Bronchial epithelial cell (primary cell): ENCODE data around the gene NPAT. TPM values are rescaled to one million over a fixed set of nuclear protein-coding genes. Genes with fewer than 3 reads are reported as not detected.

Experiments used
- DNase-seq: peaks from one replicate; pipeline ENCODE4 v3.0.0-alpha.2; 2010; ENCODE audit warnings: low read depth
- FAIRE-seq: peaks from 2 replicates; lab custom pipeline; 2011; peaks lifted over from hg19 to GRCh38; lab: Jason Lieb, UNC
- H3K27me3 ChIP-seq: 2 replicates; pipeline ENCODE4 v1.5.1; 2011; ENCODE audit warnings: low read length; ENCODE audit not compliant: control insufficient read depth, insufficient read depth
- H3K36me3 ChIP-seq: 2 replicates; pipeline ENCODE4 v1.5.1; 2011; ENCODE audit warnings: low read length; ENCODE audit not compliant: control insufficient read depth, insufficient read depth
- H3K4me3 ChIP-seq: 2 replicates; pipeline ENCODE4 v1.5.1; 2011; ENCODE audit warnings: mild to moderate bottlenecking, low read depth, low read length, control low read depth
- total RNA-seq: library from RNA; depleted of rRNA; stranded (reverse); fragments of >200 nt; gene quantifications from 2 replicates; pipeline ENCODE4 v1.2.1, GENCODE V29; 2014
- TF ChIP-seq, protein P1 (sequence below): IDR thresholded peaks from 2 replicates; pipeline ENCODE4 v1.5.1; 2011; ENCODE audit warnings: mild to moderate bottlenecking, moderate library complexity, low read length, control low read depth, inconsistent platforms; ENCODE audit not compliant: insufficient read depth, severe bottlenecking

NPAT gene
- total RNA-seq, 1 donor from 2014 or later, result 5.5 TPM

DNA sequence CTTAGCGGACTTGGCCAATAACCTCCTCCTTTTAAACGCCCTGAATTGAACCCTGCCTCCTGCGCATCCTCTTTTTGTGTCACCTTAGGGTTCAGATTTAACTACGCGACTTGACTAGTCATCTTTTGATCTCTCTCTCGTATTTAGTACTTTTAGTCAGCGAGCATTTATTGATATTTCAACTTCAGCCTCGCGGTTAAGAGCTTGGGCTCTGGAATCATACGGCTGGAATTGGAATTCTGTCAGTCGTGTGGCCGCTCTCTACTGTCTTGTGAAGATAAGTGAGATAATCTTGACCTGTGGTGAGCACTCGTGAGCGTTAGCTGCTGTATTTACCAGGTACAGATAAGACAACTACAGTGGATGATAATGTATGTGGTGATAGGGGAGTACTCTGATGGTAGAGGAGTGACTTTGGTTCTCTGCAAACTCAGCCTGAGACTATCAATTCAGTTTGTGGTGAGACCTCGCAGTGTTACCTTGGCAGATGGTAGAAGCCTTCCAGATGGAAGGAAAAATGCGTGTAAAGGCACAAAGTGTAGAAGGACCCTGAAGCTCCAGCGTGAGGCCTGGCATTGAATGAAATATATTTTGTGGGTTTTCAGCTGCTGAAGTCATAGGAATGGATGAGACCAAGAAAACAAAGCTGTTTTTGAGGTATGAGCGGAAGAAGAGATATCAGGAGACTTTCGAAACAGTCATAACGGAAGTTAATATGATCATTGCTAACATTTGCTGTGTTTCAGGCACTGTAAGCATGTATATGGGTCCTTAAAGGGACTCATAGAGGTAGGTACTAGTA lies 1.1 kb upstream of the NPAT start:
- peak overlapping the region; percentile 66 for H3K4me3 ChIP-seq
- DNase-seq (no peak), FAIRE-seq (no peak)
- H3K27me3 ChIP-seq, result no peaks in the 10 kb centered on the region
- TF ChIP-seq, protein P1, sequence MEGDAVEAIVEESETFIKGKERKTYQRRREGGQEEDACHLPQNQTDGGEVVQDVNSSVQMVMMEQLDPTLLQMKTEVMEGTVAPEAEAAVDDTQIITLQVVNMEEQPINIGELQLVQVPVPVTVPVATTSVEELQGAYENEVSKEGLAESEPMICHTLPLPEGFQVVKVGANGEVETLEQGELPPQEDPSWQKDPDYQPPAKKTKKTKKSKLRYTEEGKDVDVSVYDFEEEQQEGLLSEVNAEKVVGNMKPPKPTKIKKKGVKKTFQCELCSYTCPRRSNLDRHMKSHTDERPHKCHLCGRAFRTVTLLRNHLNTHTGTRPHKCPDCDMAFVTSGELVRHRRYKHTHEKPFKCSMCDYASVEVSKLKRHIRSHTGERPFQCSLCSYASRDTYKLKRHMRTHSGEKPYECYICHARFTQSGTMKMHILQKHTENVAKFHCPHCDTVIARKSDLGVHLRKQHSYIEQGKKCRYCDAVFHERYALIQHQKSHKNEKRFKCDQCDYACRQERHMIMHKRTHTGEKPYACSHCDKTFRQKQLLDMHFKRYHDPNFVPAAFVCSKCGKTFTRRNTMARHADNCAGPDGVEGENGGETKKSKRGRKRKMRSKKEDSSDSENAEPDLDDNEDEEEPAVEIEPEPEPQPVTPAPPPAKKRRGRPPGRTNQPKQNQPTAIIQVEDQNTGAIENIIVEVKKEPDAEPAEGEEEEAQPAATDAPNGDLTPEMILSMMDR, result no peak
- H3K36me3 ChIP-seq, result no peaks in the 10 kb centered on the region

DNA sequence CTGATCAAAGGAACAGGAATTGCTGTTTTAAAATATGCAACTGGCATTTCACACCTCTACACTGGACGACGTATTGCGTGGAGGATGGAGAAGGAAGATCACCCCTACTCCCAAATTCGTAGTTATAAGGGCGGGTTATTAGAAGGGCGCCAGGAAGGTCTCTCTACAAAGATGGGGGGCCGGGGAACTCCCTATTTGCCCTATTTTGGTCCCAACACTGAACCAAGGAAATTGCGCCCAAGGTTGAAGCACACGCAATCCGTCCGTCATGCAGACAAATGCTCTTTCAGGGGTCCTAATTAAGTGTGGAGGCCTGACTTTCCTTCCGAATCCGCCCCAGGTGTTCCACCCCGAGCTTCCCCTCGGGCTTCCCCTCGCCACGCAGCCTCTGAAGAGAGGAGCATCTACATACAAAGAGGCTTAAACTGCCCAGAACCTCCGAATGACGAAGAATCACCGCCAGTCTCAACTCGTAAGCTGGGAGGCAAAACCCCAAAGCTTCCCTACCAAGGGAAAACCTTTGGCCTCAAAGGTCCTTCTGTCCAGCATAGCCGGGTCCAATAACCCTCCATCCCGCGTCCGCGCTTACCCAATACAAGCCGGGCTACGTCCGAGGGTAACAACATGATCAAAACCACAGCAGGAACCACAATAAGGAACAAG lies 396 bp downstream of the NPAT start:
- FAIRE-seq (no peak), DNase-seq (peak; percentile 13)
- peak overlapping the region; percentile 55 for H3K4me3 ChIP-seq
- H3K27me3 ChIP-seq, result no peaks in the 10 kb centered on the region
- TF ChIP-seq, protein P1, result no peak
- H3K36me3 ChIP-seq, result no peaks in the 10 kb centered on the region

DNA sequence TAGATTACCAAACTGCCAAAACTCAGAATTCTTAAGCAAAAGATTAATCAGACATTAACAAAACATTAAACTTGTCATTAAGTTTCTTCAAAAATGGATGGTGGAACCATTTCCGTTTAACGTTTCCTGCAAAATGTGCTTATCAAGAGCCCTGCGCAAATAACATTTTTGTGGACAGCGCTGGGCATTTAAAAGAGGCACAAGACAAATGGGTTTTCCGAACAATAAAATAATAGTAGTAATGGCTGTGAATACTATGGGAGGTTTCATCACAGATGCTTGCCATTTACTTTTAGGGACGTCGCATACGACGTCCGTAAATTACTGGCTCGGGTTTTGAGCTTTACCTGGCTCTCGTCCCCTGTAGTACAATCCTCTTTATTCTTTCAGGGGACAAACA lies 1.1 kb downstream of the NPAT start:
- DNase-seq, result peak; percentile 26
- Histone ChIP-seq H3K36me3 (no peaks in the 10 kb centered on the region), H3K27me3 (no peaks in the 10 kb centered on the region), H3K4me3 (peak overlapping the region; percentile 55)
- TF ChIP-seq, protein P1, result no peak
- no peak for FAIRE-seq

DNA sequence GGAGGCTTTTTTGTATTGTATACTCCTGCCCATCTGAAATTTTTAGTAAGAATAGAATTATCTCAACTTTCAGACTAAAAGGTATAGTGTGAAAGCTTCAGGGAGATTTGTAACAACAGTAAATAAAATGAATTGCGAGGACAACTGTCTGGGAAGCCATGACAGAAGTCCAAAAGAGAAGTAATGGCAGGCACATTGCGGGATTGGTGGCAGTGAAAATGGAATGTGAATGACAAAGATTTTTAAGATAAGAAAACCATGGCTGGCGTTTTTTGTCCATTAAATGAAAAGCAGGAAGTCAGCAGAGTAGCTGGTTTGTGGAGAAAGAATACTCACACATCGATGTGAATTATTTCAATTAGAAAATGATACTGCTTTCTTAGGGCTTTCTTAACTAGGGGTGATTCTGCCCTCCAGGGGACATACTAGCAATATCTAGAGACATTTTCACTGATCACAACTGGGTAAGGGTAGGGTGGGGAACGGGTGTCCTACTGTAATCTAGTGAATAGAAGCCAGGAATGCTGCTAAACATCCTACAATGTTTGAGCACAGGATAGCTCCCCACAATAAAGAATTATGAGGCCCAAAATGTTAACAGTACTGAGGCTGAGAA lies 1.6 kb downstream of the NPAT start:
- TF ChIP-seq, protein P1, result no peak
- FAIRE-seq, result no peak
- Histone ChIP-seq H3K36me3 (no peaks in the 10 kb centered on the region), H3K27me3 (no peaks in the 10 kb centered on the region), H3K4me3 (peak overlapping the region; percentile 55)
- DNase-seq, result peak; percentile 4

DNA sequence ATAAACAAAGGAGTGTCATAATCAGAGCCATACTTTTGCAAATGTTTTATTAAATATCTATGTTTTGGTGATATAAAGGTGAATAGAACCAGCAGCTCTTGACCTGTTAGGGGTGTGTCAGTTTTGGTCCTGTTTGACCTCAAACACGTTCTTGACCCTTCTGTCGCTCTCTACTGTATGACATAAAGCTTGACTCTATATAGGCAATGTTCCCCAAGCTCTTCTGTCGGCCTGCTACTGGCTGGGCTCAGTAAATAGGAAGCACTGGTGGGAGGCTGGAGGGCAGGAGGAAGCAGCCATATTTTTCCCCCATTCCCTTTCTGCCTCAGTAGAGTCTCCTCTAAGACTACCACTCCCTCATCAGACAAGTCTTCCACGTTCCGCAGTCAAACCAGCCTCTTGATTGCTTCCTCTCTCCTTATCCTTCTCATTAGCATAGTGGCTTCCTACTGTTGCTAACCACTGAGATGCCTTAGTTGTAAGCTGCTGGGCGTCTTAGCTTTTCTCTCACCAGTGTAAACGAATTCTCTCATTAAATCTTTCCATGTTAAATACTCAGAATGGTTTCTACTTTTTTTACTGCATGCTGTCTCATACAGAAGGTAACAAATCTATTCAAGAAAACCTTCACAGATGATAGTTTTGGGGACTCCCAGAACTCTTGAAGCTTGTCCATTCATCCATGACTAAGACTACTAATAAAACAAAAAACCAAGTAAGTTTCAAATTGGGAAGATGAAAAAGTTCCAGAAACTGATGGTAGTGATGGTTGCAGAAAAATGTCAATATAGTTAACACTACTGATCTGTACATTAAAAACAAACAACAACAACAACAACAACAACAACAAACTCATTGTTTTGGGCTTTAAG lies 3.3 kb downstream of the NPAT start:
- Histone ChIP-seq H3K27me3 (no peaks in the 10 kb centered on the region), H3K36me3 (no peaks in the 10 kb centered on the region), H3K4me3 (no peak overlapping the region)
- FAIRE-seq (no peak), DNase-seq (no peak)
- TF ChIP-seq, protein P1, result no peak
